GM10248 (cell line): ENCODE measurements around the gene B9D2.

Experiments used
- CTCF ChIA-PET: fragments of 300-600 bp; sonication (Branson Sonifier 250); formaldehyde crosslinking; extraction: SDS; loops from one replicate; lab custom pipeline; 2021; ENCODE audit warnings: antibody characterized with exemption; lab: Yijun Ruan, JAX
- POLR2A ChIA-PET: fragments of 350-650 bp; sonication (Branson Sonifier 250); formaldehyde crosslinking; extraction: SDS; loops from one replicate; lab custom pipeline; 2020; ENCODE audit warnings: antibody characterized with exemption; lab: Yijun Ruan, JAX
- DNase-seq: peaks from one replicate; pipeline ENCODE4 v3.0.0; 2012; ENCODE audit errors: extremely low spot score
- TF ChIP-seq, protein P1 (sequence below): IDR thresholded peaks from 2 replicates; pipeline ENCODE4 v1.5.1; 2012; ENCODE audit warnings: mild to moderate bottlenecking, low read depth; ENCODE audit errors: extremely low read depth, missing control alignments, control extremely low read depth

The B9D2 gene

DNA sequence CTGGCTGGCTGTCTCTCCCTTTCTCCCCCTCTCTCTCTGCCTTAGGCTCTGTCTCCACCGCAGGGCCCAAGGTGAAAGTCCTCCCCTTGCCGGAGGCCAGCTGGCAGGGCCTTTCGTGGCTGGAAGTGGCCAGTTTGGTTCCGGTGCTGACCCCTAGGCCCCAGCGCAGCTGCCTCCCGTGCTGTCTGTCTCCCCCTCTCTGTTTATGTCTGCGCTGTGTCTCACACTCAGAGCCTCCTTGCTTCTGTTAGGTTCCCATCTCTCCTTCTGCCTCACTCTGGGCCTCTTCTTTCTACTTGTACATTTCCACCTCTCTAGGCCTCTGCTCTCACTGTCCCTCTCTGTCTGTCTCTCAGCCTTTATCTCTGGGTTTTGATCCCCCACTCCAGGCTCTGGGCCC, 40.9 kb downstream of the B9D2 start:
- DNase-seq: no peak
- ChIA-PET POLR2A (no interaction called here), CTCF (interaction anchor here (0.9 to 3.4 kb wide), 4 partner anchors 10 to 29 kb away, joined by 3 to 14 read pairs (median 6); partner anchors contain the start of gene TGFB1)
- TF ChIP-seq, protein P1, sequence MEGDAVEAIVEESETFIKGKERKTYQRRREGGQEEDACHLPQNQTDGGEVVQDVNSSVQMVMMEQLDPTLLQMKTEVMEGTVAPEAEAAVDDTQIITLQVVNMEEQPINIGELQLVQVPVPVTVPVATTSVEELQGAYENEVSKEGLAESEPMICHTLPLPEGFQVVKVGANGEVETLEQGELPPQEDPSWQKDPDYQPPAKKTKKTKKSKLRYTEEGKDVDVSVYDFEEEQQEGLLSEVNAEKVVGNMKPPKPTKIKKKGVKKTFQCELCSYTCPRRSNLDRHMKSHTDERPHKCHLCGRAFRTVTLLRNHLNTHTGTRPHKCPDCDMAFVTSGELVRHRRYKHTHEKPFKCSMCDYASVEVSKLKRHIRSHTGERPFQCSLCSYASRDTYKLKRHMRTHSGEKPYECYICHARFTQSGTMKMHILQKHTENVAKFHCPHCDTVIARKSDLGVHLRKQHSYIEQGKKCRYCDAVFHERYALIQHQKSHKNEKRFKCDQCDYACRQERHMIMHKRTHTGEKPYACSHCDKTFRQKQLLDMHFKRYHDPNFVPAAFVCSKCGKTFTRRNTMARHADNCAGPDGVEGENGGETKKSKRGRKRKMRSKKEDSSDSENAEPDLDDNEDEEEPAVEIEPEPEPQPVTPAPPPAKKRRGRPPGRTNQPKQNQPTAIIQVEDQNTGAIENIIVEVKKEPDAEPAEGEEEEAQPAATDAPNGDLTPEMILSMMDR: no peak

DNA sequence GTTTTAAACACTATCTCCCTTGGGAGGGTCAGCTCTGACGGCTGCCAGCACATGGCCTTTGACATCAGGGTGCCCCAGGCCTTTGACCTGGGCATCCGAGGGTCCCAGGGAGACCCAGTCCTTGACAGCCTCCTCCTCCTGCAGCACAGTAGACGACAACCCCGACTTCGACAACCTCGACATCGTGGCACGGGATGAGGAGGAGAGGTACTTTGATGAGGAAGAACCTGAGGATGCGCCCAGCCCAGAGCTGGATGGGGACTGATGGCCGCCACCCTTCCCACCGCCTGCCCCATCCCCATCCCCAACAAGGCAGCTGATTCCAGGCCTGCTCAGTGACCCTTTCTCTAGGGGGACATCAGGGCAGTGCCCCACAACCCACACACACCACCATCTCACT, 41.5 kb downstream of the B9D2 start:
- ChIA-PET POLR2A (no interaction called here), CTCF (interaction anchor here (0.9 to 2.3 kb wide), 3 partner anchors 9 to 15 kb away, joined by 3 to 9 read pairs (median 4); no protein-coding TSS in a partner anchor)
- TF ChIP-seq, protein P1: no peak
- no peak for DNase-seq

DNA sequence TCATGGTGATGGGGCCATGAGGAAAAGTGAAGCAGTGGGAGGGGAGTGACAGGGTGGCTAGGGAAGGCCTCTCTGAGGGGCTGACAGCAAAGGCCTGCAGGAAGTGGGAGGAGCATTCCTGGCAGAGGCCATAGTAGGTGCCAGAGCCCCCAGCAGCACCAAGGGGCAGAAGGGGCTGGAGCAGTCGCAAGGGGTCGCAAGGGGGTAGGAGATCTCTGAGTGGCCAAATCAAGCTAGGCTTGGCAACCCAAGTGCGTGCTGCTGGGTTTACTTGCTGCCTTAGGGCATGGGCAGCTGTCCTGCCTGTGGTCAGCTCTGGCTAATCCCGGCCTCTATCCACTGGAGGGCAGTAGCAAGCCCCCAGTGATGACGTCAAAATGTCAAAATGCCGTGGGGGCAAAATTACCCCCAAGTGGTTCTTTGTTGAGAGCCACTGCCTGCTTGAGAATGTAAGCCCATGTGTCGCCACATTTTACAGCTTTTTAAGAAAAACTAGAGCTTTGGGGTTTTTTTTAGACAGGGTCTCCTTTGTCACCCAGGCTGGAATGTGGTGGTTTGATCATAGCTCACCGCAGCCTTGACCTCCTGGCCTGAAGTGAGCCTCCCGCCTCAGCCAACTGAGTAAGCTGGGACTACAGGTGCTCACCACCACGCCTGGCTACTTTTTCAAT, 42.2 kb downstream of the B9D2 start:
- TF ChIP-seq, protein P1: peak; percentile 27
- ChIA-PET POLR2A (no interaction called here), CTCF (interaction anchor here (1.8 to 2.3 kb wide), 2 partner anchors 8 to 13 kb away, joined by 4 to 9 read pairs; no protein-coding TSS in a partner anchor)
- no peak for DNase-seq

DNA sequence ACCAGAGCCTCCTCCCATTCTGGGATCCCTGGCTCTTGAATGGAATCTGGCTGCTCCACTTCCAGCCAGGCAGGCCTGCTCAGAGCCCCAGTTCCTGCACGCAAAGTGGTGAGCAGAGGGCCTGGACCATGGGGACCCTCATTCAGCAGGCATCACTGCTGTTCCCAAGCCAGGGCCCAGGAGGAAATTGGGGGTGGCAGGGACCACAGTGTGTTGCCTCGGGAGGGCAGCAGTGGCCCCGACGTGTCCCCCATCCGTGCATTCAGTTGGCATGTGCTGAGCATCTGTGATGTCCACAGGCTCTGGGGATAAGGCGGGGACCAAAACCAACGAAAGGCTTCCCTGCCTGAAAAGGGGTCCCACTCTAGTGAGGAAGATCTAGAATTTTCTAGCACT, 42.7 kb downstream of the B9D2 start:
- no peak for DNase-seq
- TF ChIP-seq, protein P1: no peak
- ChIA-PET POLR2A (interaction anchor here (0.6 kb wide), 1 partner anchor 21 kb away, joined by 3 read pairs; no protein-coding TSS in a partner anchor), CTCF (interaction anchor here (1.1 to 2.3 kb wide), 3 partner anchors 8 to 30 kb away, joined by 3 to 9 read pairs (median 4); no protein-coding TSS in a partner anchor)

DNA sequence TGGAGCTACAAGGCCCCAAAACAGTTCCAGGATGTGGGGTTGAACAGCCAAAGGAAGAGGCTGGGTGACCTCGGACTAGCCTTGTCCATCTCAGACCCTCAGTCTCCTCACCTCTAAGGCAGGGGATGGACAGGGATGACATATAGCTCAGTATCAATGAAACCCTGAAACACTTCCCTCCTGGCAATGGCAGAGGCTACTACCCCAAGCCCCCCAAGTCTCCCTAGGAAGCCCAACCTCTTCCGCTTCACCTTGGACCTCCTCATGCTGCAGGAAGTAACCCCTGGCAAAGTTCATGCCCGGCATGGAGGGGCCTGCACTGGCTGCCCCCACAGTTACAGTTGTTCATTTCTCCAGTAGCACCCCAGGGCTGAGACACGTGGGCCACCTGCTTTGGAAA, 43.4 kb downstream of the B9D2 start:
- ChIA-PET CTCF (interaction anchor here (0.8 to 1.1 kb wide), 3 partner anchors 8 to 31 kb away, joined by 3 read pairs; no protein-coding TSS in a partner anchor), POLR2A (interaction anchor here (0.6 kb wide), 2 partner anchors 21 to 25 kb away, joined by 3 read pairs; no protein-coding TSS in a partner anchor)
- DNase-seq: no peak
- TF ChIP-seq, protein P1: no peak

DNA sequence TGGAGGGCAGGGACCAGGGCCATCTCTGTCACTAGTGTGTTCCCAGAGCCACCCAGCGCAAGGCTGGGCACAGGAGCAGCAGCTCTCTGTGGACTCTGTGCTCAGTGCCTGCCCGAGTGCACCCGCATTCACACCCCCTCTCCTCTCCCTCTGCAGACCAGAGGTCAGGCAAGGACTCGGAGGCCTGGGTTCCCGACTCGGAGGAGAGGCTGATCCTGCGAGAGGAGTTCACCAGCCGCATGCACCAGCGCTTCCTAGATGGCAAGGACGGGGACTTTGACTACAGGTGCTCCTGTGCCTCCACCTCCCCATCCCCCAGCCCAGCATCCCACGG, 43.8 kb downstream of the B9D2 start:
- CTCF ChIA-PET: interaction anchor here (0.8 to 1.1 kb wide), 3 partner anchors 9 to 31 kb away, joined by 3 read pairs; no protein-coding TSS in a partner anchor
- TF ChIP-seq, protein P1: no peak
- DNase-seq: peak; percentile 9
- POLR2A ChIA-PET: no interaction called here
